ENCODE measurements around the gene TBC1D19.

Gene TBC1D19

DNA sequence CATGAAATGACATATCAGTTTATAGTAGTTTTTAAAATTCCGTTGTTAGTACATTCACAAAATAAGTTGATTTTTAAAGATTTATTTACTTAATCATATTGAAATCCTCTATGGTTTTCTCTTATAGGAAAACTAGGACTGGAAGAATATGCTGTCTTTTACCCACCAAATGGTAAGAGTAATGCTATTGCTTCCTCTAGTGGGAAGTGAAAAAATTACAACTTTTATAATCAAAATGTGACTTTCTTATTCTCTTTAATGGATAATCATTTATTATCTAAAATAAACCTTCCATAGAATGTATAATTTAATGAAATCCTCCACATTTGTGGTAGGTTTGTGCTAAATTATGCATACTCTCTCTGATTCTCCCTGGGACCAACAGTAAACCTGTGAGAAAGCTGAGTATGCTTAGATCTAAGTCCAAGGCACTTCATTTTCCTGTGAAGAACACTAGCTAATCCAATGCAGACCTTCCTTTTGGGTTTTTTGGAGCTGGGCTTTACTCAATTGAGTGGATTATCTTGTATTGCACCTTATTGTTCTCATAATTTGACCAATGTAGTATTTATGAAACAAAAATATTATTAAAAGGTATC lies 136.2 kb downstream of the TBC1D19 start:
- DNase-seq (ENCODE audit: low read depth) = no peak
- no peak overlapping the region for H3K4me3 ChIP-seq (ENCODE audit: low read depth, low read length)
- TF ChIP-seq, protein P1, sequence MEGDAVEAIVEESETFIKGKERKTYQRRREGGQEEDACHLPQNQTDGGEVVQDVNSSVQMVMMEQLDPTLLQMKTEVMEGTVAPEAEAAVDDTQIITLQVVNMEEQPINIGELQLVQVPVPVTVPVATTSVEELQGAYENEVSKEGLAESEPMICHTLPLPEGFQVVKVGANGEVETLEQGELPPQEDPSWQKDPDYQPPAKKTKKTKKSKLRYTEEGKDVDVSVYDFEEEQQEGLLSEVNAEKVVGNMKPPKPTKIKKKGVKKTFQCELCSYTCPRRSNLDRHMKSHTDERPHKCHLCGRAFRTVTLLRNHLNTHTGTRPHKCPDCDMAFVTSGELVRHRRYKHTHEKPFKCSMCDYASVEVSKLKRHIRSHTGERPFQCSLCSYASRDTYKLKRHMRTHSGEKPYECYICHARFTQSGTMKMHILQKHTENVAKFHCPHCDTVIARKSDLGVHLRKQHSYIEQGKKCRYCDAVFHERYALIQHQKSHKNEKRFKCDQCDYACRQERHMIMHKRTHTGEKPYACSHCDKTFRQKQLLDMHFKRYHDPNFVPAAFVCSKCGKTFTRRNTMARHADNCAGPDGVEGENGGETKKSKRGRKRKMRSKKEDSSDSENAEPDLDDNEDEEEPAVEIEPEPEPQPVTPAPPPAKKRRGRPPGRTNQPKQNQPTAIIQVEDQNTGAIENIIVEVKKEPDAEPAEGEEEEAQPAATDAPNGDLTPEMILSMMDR (IDR thresholded peaks at IDR 0.05; ENCODE audit: low read depth, low read length, missing control alignments) = peak; percentile 31

DNA sequence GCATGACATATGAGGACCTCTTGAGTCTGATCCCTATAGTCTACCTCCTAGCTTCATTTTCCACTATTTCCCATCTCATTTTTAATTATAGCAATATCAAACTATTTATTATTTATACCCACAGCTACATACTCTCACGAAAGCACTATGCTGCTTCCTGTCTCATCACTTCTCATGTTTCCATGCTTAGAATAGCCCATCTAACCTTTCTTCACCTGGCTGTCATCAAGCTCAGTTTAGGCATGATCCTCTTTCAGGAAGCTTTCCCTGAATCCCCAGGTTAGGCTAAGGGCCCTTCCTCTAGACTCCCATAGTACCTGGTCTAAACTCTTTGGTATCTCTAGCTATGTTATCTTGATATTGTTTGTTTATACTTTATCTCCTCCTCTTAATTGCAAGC lies 137.8 kb downstream of the TBC1D19 start:
- H3K4me3 ChIP-seq (ENCODE audit: low read depth, low read length) = no peak overlapping the region
- TF ChIP-seq, protein P1 (IDR thresholded peaks at IDR 0.05; ENCODE audit: low read depth, low read length, missing control alignments) = no peak
- DNase-seq (ENCODE audit: low read depth) = no peak

DNA sequence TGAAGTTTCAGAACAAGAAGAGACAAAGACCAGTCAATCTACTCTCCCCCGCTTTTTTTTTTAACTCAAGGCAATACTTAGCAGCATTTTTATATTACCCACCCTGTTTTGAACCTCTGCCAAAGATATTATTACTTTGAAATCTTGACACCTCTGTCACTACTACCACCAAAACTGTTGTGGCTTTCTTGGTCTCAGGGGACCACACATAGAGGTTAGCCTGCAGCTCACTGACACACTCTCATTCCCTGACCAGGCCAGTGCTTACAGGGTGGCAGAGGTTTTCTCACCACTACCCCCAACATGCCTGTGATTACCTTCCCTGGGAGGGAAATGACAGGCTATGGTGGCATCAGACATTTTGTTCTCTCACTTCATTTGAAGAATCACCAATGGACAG lies 139.3 kb downstream of the TBC1D19 start:
- DNase-seq (ENCODE audit: low read depth) = no peak
- H3K4me3 ChIP-seq (ENCODE audit: low read depth, low read length) = no peak overlapping the region
- TF ChIP-seq, protein P1 (IDR thresholded peaks at IDR 0.05; ENCODE audit: low read depth, low read length, missing control alignments) = no peak

DNA sequence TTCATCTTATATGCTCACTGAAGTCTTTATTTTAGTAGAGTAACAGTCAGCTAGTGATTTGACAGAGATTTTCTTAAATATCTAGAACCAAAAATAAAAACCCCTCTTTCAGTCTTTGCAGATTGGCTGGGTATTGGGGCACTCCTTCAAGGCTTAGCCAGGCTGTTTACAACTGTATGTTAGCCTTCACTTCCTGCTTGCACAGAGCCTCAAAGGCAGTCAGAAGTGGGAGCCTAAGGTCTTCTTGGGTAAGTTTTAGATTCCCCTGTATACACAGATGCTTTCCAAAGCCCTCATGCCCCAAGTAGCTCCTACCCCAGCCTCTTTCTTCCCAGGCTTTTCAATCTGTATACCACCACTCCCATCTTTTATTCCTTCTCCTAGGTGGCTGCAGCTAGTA lies 140.7 kb downstream of the TBC1D19 start:
- TF ChIP-seq, protein P1 (IDR thresholded peaks at IDR 0.05; ENCODE audit: low read depth, low read length, missing control alignments) = no peak
- no peak overlapping the region for H3K4me3 ChIP-seq (ENCODE audit: low read depth, low read length)
- DNase-seq (ENCODE audit: low read depth) = no peak

DNA sequence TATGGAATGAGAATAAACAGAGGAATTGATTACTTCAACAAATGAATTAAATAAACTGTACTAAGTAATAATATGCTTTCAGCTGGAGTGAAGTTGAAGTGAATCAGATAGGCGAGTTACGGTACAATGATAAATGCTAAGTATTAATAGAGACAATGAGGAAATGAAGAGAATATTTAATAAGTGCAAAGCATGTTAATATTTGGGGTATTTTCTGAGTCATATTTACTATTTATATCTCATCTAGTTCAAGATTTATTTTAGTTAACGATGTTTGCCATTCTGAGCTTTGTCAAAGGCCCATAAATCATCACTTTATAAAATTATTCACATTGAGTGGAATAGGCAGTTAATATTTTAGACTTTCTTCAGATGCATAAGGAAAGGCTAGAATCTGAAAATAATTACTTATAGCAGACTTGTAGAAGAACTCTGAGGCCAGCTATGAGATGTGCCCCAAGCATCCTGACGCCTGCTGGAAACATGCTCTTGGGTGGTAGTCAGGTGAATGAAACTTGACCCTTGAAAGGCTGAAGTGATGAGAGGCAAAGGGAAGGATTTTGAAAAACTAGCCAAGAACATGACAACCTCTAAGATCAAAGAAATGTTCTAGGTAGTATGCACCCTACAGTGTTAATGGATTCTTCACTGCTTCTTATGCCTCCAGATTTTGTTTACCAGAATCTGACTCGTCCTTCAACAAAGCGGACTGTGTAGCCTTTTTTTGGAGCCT lies 142.9 kb downstream of the TBC1D19 start:
- no peak for DNase-seq (ENCODE audit: low read depth)
- TF ChIP-seq, protein P1 (IDR thresholded peaks at IDR 0.05; ENCODE audit: low read depth, low read length, missing control alignments) = no peak
- no peak overlapping the region for H3K4me3 ChIP-seq (ENCODE audit: low read depth, low read length)

DNA sequence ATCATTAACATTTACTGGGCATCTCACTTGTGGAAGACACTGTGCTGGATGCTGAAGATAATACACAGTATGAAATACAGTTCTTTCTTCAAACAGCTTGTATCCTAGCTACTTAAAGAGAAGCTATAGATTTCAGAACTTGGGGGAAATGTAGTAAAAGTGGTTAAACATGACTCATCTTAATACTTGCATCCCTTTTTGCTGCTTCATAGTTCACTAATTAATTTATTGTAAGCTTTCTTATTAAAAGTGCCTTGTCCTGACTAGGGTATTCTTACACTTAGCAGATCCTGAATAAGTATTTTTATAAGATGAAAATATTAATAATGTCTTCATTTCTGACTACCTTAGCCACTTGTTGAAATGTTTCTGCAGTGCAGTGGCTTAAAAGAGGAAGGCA lies 144.0 kb downstream of the TBC1D19 start:
- no peak overlapping the region for H3K4me3 ChIP-seq (ENCODE audit: low read depth, low read length)
- no peak for DNase-seq (ENCODE audit: low read depth)

More for the DNA sequence above, 144.0 kb downstream of the TBC1D19 start:
- TF ChIP-seq, protein P1 (IDR thresholded peaks at IDR 0.05; ENCODE audit: low read depth, low read length, missing control alignments) = no peak
